Activated T-helper 1 cell treated with anti-CD3 and anti-CD28 coated beads, Interleukin-12 subunit alpha, Interleukin-12 subunit beta, Interleukin-2, Interleukin-4 antibody, amounts not matched to agents 30 ng/mL and 10 ng/mL and 1 ng/mL, durations not matched to agents 14 hours and 24 hours and 36 hours (primary cell): ENCODE results near the gene TMEM91. TPM values are rescaled to one million over a fixed set of nuclear protein-coding genes. Genes with fewer than 3 reads are reported as not detected.

Experiments used
- total RNA-seq: library from RNA; stranded (reverse); gene quantifications from 2 replicates; pipeline ENCODE4 v1.2.3, GENCODE V29; 2022

The TMEM91 gene
- total RNA-seq, 1 donor from 2014 or later = 2.9 TPM

Other genes starting within 250 kb of the TMEM91 start
- gene CYP2S1, start 183.3 kb upstream of the TMEM91 start, total RNA-seq = 0.60 and 0.73 TPM in 2 replicates
- gene AXL, start 157.3 kb upstream of the TMEM91 start, total RNA-seq = 0.17 and 0.18 TPM in 2 replicates
- gene HNRNPUL1, start 112.2 kb upstream of the TMEM91 start, total RNA-seq = 254 and 264 TPM in 2 replicates
- 35.3 and 36.1 TPM in 2 replicates for gene CCDC97, start 66.4 kb upstream of the TMEM91 start, total RNA-seq
- 108 and 112 TPM in 2 replicates for gene TGFB1, start 22.6 kb upstream of the TMEM91 start, total RNA-seq
- gene B9D2, start 12.4 kb upstream of the TMEM91 start, total RNA-seq = 4.4 and 4.5 TPM in 2 replicates
- 59.3 and 66.6 TPM in 2 replicates for gene EXOSC5, start 20.8 kb downstream of the TMEM91 start, total RNA-seq
- gene BCKDHA, start 21.3 kb downstream of the TMEM91 start, total RNA-seq = 14.6 and 22.7 TPM in 2 replicates
- gene B3GNT8, start 50.8 kb downstream of the TMEM91 start, total RNA-seq = 0.44 and 0.99 TPM in 2 replicates
- gene DMAC2, start 63.4 kb downstream of the TMEM91 start, total RNA-seq = 56.7 and 57.3 TPM in 2 replicates
- not detected in 2 replicates for gene ERICH4, start 66.6 kb downstream of the TMEM91 start, total RNA-seq
- gene CEACAM21, start 199.6 kb downstream of the TMEM91 start, total RNA-seq = 34.1 and 38.5 TPM in 2 replicates